ENCODE results near the gene GFER. TPM values are rescaled to one million over a fixed set of nuclear protein-coding genes. Genes with fewer than 3 reads are reported as not detected.

Gene GFER
- polyA plus RNA-seq, 3 donors: 8.1 to 22.7 (median 22.4) TPM

GRCh38 chr16:1972490-1972877, 11.5 kb upstream of the GFER start:
- Histone ChIP-seq H3K27me3 (ENCODE audit: control insufficient read depth in 2 of 2, insufficient read depth in 2 of 2, low read length in 2 of 2) (no peaks in the 10 kb centered on the region), H2AFZ (ENCODE audit: insufficient read depth, low read depth, low read length, poor library complexity, severe bottlenecking) (peak overlapping the region; percentile 99), H3K4me2 (replicated peaks; ENCODE audit: extremely low read depth, low read length, poor library complexity, severe bottlenecking) (peak overlapping the region; percentile 95), H3K79me2 (ENCODE audit: insufficient read depth, low read length) (peaks cover 11% of the 10 kb centered on the region), H3K9me3 (replicated peaks in 1 of 2; ENCODE audit: control insufficient read depth in 1 of 2, insufficient read depth in 1 of 2, low read length in 2 of 2) (no peaks in the 10 kb centered on the region), H3K36me3 (replicated peaks in 1 of 2; ENCODE audit: control insufficient read depth in 1 of 2, insufficient read depth in 2 of 2, low read length in 2 of 2) (peaks cover 33 to 34% of the 10 kb centered on the region in 2 donors), H4K20me1 (ENCODE audit: insufficient read depth, low read length) (no peaks in the 10 kb centered on the region), H3K4me1 (ENCODE audit: control insufficient read depth in 1 of 2, insufficient read depth in 2 of 2, low read length in 2 of 2) (peaks cover 18 to 20% of the 10 kb centered on the region in 2 donors), H3K4me3 (replicated peaks in 1 of 3; ENCODE audit: low read depth in 2 of 3, low read length in 3 of 3) (peak overlapping the region; percentile 65 to 95 (median 70)), H3K27ac (ENCODE audit: low read depth in 1 of 2, low read length in 2 of 2) (peak overlapping the region in 1 of 2 donors; percentile 95), H3K9ac (ENCODE audit: insufficient read depth, low read length, poor library complexity, severe bottlenecking) (peak overlapping the region; percentile 90)
- H3K27me3 Mint-ChIP-seq (ENCODE audit: low read depth in 3 of 3): peaks cover 0 to 2% (median 1%) of the 10 kb centered on the region in 3 donors
- 6% methylated on average over 22 of the region's 22 CpGs for WGBS (ENCODE audit: insufficient coverage)
- no peak for TF ChIP-seq CTCF (IDR thresholded peaks at IDR 0.05)
- H3K36me3 Mint-ChIP-seq: peaks cover 31 to 35% of the 10 kb centered on the region in 2 donors
- DNase-seq: no peak
- peaks cover 0 to 2% (median 0%) of the 10 kb centered on the region in 7 donors for H3K9me3 Mint-ChIP-seq
- peak overlapping the region in 6 of 7 donors; percentile 42 to 98 (median 98) for H3K27ac Mint-ChIP-seq
- intact Hi-C loops (cut with micrococcal nuclease): no loop called here
- peak overlapping the region; percentile 91 for H3K4me3 Mint-ChIP-seq
- H3K4me1 Mint-ChIP-seq: peaks cover 21% of the 10 kb centered on the region

GRCh38 chr16:1973461-1974156, 10.4 kb upstream of the GFER start:
- Mint-ChIP-seq H3K27me3 (ENCODE audit: low read depth in 3 of 3) (peaks cover 3 to 11% (median 5%) of the 10 kb centered on the region in 3 donors), H3K9me3 (peaks cover 0 to 5% (median 0%) of the 10 kb centered on the region in 7 donors), H3K4me3 (no peak overlapping the region), H3K4me1 (peaks cover 21% of the 10 kb centered on the region), H3K36me3 (peaks cover 40 to 46% of the 10 kb centered on the region in 2 donors), H3K27ac (peak overlapping the region in 1 of 7 donors; percentile 35)
- no peaks in the 10 kb centered on the region for H3K9me3 ChIP-seq (replicated peaks in 1 of 2; ENCODE audit: control insufficient read depth in 1 of 2, insufficient read depth in 1 of 2, low read length in 2 of 2)
- peak overlapping the region; percentile 95 for H3K4me2 ChIP-seq (replicated peaks; ENCODE audit: extremely low read depth, low read length, poor library complexity, severe bottlenecking)
- no peak overlapping the region for H2AFZ ChIP-seq (ENCODE audit: insufficient read depth, low read depth, low read length, poor library complexity, severe bottlenecking)
- WGBS (ENCODE audit: insufficient coverage): 100% methylated on average over 10 of the region's 16 CpGs
- peaks cover 0 to 4% of the 10 kb centered on the region in 2 donors for H3K27me3 ChIP-seq (ENCODE audit: control insufficient read depth in 2 of 2, insufficient read depth in 2 of 2, low read length in 2 of 2)
- intact Hi-C loops (cut with micrococcal nuclease): no loop called here
- peaks cover 18 to 20% of the 10 kb centered on the region in 2 donors for H3K4me1 ChIP-seq (ENCODE audit: control insufficient read depth in 1 of 2, insufficient read depth in 2 of 2, low read length in 2 of 2)
- peaks cover 11% of the 10 kb centered on the region for H3K79me2 ChIP-seq (ENCODE audit: insufficient read depth, low read length)
- H3K9ac ChIP-seq (ENCODE audit: insufficient read depth, low read length, poor library complexity, severe bottlenecking): no peak overlapping the region
- H3K27ac ChIP-seq (ENCODE audit: low read depth in 1 of 2, low read length in 2 of 2): no peak overlapping the region
- no peak for DNase-seq
- H3K36me3 ChIP-seq (replicated peaks in 1 of 2; ENCODE audit: control insufficient read depth in 1 of 2, insufficient read depth in 2 of 2, low read length in 2 of 2): peaks cover 44 to 46% of the 10 kb centered on the region in 2 donors
- TF ChIP-seq CTCF (IDR thresholded peaks at IDR 0.05): no peak
- no peak overlapping the region for H3K4me3 ChIP-seq (replicated peaks in 1 of 3; ENCODE audit: low read depth in 2 of 3, low read length in 3 of 3)
- H4K20me1 ChIP-seq (ENCODE audit: insufficient read depth, low read length): peaks cover under 1% of the 10 kb centered on the region
